Fibroblast of skin of left quadriceps (primary cell): Measurements from ENCODE around the gene TRAPPC4.
A peak's percentile ranks its signal among the peaks of the same experiment; 100 is the strongest.
"Not testable (repeated sequence)": the region's sequence is repeated elsewhere in the genome, so short reads cannot be mapped to it uniquely, and the experiment has no call there.

Experiments used
- DNase-seq, 2 experiments: peaks; one replicate each; pipeline ENCODE4 v3.0.0-alpha.2; 2013; ENCODE audit warnings: low read depth in 2 of 2

Gene TRAPPC4

GRCh38 chr11:119014209-119014924, 4.2 kb upstream of the TRAPPC4 start:
- DNase-seq: no peak

GRCh38 chr11:119015054-119015611, 3.4 kb upstream of the TRAPPC4 start:
- no peak for DNase-seq

DNA sequence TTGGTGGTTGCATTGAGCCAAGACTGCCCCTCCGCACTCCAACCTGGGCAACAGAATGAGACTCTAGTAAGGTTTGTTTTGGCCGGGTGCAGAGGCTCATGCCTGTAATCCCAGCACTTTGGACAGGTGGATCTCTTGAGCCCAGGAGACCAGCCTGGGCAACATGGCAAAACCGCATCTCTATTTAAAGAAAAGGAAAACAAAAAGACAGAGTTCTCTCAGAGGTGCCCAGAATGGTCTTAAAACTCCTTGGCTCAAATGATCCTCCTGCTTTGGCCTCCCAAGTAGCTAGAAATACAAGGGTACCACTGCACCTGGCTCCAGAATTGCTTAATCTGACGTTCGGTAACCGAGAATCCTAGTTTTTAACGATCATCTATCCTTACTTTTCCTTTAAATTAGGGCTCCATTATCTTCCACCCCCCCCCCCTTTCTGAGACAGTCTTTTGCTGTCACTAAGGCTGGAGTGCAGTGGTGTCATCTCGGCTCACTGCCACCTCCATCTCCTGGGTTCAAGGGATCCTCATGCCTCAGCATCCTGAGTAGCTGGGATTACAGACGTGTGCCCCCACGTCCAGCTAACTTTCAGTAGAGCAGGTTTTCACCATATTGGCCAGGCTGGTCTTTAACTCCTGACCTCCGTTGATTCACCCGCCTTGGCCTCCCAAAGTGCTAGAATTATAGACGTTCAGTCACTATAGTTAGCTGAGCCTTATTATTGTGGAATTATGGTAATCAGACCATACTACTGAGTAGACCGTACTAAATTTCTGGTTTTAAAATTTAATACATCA, 2.2 kb upstream of the TRAPPC4 start:
- no peak for DNase-seq

GRCh38 chr11:119017377-119017776, 1.2 kb upstream of the TRAPPC4 start:
- not testable (repeated sequence) for DNase-seq

GRCh38 chr11:119019996-119020395, 1.4 kb downstream of the TRAPPC4 start:
- DNase-seq: no peak

DNA sequence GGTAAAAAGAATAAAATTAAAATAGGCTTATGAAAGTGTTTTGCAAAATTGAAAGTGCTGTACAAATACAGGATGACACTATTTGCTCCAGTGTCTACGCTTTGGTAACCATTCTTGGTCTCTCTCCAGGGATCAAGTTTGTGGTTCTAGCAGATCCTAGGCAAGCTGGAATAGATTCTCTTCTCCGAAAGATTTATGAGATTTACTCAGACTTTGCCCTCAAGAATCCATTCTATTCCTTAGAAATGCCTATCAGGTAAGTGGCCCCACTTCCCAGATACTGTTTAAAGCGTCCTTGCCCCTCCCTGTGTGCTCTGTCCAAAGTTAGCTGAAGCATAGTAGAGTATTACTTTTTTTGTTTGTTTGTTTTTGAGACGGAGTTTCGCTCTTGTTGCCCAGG, 3.1 kb downstream of the TRAPPC4 start:
- no peak for DNase-seq

DNA sequence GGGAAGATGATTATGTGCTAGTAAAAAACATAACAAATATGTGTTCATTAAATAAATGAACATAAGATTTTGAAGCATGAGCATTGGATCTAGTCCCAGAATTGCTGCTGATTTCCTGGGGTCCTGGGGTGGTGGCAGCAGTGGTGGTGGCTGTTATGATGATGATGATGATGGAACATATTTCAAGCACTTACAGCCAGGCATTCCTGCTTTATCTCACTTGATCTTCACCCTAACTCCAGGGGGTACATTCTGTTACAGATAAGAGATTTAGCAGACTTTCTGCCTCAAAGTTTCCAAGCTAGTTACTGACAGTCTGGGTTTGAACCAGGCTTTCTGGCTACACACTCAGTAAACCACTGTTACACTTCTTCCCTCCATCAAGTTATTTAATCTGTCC, 5.2 kb downstream of the TRAPPC4 start:
- no peak for DNase-seq

GRCh38 chr11:119024430-119025098, 6.0 kb downstream of the TRAPPC4 start:
- DNase-seq: no peak

- DNase-seq: no peak
Observed at GRCh38 chr11:119025099-119025473, 6.5 kb downstream of the TRAPPC4 start.

GRCh38 chr11:119025541-119025940, 7.0 kb downstream of the TRAPPC4 start:
- no peak for DNase-seq

- no peak for DNase-seq
Observed at GRCh38 chr11:119025978-119026766, 7.6 kb downstream of the TRAPPC4 start.

- no peak for DNase-seq
Observed at GRCh38 chr11:119026970-119027369, 8.4 kb downstream of the TRAPPC4 start.

GRCh38 chr11:119027561-119028345, 9.2 kb downstream of the TRAPPC4 start:
- DNase-seq: no peak

GRCh38 chr11:119028346-119029068, 9.9 kb downstream of the TRAPPC4 start:
- no peak for DNase-seq

GRCh38 chr11:119029069-119029339, 10.4 kb downstream of the TRAPPC4 start:
- no peak for DNase-seq

- no peak for DNase-seq
Observed at GRCh38 chr11:119029340-119030028, 10.9 kb downstream of the TRAPPC4 start.

GRCh38 chr11:119030029-119030328, 11.4 kb downstream of the TRAPPC4 start:
- no peak for DNase-seq

DNA sequence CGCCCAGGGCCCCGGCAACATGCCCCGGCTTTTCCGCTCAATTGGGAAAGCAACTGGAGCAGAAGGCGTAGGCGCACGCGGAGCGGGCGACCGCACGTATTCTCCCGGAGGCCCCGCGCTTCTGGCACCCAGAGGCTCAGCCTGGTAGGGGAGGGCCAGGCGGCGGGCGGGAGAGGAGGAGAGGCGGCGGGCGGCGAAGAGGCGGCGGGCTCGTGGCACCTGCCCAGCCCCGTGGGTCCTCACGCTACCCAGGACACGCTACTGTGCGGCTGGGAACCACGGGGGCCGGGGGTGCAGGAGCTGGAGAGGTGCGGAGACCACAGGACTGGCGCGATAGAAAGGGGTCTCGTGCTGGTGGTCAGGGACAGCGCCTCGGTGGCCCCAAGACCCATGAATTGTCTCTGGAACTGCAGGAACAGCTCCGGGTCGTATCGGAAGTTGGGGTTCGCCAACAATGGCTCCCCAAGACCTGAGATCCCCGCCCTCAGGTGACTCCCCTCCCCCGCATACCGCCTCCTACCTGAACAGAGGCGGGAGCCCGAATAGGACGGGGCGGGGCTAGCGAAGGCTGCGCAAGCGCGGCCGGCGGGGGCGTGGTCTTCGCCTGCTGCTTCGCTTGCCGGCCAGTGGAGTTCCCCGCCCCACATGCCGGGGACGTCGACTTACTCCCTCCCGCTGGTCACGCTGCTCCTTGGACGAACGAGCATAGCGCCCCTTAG, 11.9 kb downstream of the TRAPPC4 start, which contains the start of gene SLC37A4:
Gene SLC37A4 (minus strand): TSS at position 549 of the 719 bp plus-strand sequence.
- DNase-seq: peak; percentile 89 to 91

DNA sequence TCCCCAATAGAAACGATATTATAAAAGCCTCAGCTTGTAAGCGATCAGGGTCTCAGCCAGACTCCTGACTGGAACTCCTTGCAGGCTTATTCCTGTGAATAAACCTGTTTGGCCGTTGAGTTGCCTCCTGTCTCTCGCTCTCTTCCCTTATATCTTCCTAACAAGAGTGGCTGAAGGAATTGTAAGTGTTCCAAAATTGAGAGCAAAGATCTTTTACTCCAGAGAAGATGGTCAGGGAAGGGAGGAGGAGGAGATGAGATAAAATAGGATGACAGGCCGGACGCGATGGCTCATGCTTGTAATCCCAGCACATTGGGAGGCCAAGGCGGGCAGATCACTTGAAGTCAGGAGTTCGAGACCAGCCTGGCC, 13.3 kb downstream of the TRAPPC4 start:
- DNase-seq: no peak
